Measurements from ENCODE around the gene PLPPR3.
A peak's percentile ranks its signal among the peaks of the same experiment; 100 is the strongest.

The PLPPR3 gene, protein sequence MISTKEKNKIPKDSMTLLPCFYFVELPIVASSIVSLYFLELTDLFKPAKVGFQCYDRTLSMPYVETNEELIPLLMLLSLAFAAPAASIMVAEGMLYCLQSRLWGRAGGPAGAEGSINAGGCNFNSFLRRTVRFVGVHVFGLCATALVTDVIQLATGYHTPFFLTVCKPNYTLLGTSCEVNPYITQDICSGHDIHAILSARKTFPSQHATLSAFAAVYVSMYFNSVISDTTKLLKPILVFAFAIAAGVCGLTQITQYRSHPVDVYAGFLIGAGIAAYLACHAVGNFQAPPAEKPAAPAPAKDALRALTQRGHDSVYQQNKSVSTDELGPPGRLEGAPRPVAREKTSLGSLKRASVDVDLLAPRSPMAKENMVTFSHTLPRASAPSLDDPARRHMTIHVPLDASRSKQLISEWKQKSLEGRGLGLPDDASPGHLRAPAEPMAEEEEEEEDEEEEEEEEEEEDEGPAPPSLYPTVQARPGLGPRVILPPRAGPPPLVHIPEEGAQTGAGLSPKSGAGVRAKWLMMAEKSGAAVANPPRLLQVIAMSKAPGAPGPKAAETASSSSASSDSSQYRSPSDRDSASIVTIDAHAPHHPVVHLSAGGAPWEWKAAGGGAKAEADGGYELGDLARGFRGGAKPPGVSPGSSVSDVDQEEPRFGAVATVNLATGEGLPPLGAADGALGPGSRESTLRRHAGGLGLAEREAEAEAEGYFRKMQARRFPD

DNA sequence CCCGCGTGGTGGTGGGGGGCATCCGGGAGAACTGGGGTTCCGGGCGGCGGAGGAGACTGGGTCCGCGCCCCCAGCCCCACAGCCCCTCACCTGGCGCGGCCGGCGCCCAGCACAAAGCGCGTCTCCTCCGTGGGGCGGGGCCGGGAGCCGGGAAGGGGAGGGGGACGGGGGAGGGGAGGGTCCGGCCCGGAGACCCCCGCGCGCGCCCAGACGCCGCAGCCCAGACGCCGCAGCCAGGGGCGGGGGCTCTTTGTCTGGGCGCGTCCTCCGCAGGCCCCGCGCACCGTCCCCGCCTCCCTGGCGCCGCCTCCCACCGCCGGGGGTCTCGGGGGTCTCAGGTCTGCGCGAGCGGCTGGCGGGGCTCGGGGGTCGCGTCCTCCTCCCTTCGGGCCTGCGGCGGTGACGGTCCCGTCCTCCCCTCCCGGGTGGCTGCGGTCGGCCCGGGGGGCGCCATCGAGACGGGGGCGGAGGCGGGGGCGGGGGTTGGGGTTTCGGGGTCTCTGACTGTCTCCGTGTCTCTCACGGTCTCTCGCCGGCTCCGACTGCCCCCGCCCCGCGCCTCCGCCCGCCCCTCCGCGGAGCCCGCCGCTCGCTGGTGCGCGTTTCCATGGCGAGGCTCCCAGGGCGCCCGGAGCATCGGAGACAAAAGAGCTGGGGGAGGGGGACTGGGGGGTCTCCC is at the start of gene PLPPR3:
PLPPR3 (minus strand) TSS at position 131 of the 679 bp plus-strand sequence. CDS start 396 bp downstream, outside the sequence.
- no peak for DNase-seq

DNA sequence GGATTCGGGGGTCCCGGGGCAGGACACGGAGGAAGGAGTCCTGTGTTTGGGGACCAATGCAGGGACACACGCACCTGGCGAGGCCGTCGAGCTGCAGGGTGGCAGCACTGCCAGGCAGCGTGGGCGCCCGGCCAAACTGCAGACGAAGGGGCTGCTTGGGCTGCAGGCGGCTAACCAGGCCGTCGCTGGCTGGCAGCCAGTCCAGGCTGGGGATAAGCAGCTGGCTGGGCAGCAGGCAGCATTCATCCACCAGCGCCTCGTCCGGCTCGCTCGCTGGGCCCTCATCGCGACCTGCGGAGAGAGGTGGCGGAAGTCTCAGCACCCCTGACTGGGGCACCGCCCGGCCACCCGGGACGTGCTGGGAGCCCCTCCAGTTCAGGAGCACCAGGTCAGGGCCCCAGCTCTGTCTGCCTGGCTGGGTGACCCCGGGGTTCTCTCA is 49.2 kb upstream of the PLPPR3 start:
- DNase-seq = no peak

DNA sequence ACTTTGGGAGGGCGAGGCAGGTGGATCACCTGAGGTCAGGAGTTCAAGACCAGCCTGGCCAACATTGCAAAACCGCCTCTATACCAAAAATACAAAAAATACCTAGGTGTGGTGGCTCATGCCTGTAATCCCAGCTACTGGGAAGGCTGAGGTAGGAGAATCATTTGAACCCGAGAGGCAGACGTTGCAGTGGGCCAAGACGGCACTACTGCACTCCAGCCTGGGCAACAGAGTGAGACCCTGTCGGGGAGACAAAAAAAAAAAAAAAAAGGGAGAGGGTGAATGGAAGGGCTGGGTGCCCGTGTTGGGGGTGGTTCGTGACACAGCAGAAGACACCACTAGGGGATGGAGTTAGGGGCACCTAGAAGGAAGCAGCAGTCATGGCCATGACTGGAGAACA is 48.6 kb upstream of the PLPPR3 start:
- no peak for DNase-seq

DNA sequence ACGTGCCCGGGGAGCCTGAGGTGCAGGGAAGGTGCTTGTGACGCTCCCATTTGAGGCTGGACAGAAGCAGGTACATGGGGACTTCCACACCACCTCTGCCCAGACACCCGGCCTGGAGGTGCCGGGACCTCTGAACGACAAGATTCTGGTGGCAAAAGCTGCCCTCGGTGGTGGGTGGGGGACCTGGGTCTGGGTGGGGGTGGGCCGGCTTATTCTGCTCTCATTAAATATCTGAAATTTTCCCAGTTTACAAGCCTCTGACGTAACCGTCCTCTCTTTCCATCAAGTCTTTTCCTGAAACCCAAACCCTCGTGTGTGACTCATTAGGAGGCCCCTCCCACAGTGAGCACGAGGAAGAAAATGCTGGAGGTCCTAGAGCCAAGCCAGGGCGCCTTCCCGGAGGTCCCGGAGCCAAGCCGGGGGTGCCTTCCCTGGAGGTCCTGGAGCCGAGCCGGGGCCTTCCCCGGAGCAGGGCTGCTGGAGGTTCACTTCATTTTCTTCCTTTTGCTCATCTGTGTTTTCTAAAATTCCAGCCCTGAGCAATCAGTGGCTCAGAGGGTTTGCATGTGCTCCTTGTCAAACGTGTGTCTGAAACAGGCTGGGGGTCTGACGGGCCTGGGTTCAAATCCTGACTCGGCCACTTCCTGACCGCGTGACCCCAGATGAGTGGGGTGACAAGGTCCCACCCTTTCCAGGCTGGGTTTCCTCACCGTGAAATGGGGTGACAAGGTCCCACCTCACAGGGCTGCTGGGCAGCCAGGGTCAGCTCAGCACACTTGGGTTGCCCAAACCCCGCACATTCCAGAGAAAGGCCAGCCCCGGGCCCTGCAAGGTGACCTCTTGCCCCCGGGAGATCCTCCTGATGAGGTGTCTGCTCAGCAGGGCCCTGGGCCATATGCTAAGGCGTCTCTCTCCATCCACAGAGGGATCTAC is 47.8 kb upstream of the PLPPR3 start:
- DNase-seq = no peak

DNA sequence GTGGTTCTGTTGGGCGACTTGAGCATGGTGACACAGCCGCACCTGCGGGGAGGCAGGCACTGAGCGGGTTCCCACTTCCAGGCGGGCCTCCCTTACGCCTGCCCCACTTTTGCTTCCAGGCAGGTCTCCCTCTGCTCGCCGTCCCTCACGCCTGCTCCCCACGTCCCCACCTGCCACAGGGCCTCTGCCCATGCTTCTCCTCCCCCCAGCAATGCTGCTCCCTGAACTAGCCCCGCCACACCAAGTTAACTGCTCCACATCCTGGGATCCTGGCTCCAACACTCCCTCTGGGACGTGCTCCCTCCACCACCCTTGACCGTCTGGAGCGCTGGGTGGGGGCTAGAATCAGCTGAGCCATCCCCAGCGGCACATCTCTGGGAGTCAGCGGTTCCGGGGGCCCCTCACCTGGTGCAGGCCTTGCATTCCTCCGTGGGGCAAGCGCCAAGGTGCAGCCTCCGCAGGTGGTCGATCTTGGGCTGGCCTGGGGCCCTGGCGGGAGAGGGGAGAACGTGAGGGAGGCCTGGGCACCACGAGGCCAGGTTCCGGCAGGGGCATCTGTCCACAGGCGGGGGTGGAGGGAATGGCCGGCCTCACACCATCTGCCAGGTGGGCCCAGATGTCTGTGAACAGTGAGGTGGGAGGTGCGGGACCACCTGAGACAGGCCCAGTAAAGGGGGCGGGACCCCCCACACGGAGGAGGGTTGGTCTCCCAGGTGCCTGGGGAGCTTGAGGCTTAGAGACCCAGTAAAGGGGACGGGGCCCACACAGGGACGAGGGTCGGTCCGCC is 46.9 kb upstream of the PLPPR3 start:
- DNase-seq = no peak

DNA sequence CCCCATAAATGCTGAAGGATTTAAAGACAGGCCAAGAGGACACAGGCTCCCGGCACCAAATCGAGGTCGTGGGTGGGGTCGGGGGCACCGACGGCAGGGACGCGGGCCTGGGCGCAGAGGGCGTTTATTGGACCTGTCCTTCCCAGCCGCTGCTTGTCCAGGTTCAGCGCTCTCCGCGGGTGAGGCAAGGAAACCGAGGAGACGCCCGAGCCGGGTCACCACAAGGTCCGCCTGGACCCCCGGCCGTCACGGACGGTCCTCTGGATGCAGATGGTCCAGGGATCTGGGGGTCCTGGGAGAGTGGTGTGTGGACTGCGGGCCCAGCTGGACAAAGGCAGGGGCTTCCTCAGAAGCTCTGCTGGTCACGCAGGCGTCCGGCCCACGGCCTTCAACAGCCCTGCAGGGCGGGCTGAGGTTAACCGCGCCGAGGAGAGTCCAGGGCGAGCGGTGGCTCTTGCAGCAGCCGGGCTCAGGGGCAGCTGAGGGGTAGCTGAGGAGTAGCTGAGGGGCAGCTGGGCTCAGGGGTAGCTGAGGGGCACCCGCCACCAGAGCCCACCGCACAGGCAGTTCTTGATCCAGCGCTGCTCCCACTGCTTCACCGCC is 46.2 kb upstream of the PLPPR3 start:
- no peak for DNase-seq

DNA sequence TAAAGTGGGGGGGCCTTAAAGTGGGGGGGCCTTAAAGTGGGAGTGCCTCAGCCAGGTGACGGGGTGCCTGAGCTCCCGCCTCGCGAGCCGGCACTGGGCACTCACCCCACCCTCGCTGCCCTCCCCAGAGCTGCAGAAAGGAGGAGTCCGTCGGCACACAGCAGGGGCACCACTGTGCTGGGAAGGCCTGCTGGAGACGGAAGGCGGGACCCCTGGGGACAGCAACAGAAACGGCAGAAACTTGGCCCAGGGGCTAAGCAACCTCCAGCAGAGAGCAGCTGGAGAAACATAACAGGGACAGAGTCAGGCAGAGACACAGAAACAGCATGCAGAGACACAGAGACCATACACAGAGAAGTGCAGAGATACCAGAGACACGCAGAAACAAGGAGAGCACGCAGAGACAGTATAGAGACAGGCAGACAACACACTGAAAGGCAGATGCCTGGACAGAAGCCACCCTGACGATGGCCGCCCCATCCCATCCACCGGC is 45.6 kb upstream of the PLPPR3 start:
- no peak for DNase-seq

DNA sequence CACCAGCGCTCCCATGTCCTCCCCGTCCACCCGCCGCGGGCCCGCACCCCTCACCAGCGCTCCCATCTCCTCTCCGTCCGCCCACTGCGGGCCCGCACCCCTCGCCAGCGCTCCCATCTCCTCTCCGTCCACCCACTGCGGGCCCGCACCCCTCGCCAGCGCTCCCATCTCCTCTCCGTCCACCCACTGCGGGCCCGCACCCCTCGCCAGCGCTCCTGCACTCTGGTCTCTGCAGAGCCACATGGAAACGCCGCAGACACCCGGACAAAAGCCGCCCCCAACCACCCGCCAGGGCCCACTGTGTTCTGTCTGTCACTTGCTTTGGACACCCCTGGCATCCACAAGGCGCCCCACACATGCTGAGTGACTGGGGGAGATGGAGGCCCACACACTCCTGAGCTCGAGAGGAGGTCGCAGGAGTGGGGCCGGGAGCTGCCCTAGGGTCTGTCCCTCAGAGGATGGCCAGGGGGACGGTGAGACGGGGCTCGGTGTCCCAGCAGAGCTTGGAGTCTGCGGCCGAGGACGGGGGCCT is 45.1 kb upstream of the PLPPR3 start:
- no peak for DNase-seq

DNA sequence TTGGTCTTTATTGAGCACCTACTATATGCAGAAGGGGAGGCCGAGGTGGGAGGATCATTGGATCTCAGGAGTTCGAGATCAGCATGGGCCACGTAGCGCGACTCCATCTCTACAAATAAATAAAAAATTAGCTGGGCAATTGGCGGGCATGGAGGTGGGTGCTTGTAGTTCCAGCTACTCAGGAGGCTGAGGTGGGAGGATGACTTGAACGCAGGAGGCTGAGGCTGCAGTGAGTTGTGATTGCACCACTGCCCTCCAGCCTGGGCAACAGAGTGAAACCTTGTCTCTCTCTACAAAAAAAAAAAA is 41.5 kb upstream of the PLPPR3 start:
- no peak for DNase-seq

DNA sequence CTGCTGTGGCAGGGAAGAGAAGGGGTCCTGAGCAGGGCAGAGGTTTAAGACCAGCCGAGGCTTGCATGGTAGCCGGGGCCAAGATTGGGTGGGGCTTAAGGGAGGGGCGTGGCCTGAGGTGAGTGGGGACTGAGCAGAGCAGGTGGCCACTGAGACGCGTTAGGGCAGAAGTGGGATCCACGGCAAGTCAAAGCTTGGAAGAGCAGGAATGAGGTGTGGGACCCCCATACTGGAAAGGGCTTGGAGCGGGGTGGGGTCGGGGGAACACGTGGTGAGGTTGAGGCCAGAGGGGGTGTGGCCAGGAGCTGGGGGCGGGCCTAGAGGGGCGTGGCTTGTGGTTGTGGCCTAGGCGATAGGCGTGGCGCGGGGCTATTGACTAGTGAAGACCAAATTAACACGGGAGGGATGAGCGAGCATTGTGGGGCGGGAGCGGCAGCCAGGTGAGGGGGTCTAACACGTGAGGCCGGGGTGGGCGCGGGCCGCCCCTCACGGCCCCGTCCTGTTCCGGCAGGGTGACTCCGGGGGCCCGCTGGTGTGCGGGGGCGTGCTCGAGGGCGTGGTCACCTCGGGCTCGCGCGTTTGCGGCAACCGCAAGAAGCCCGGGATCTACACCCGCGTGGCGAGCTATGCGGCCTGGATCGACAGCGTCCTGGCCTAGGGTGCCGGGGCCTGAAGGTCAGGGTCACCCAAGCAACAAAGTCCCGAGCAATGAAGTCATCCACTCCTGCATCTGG is 41.0 kb upstream of the PLPPR3 start:
- peak; percentile 43 to 66 (median 64) for DNase-seq

DNA sequence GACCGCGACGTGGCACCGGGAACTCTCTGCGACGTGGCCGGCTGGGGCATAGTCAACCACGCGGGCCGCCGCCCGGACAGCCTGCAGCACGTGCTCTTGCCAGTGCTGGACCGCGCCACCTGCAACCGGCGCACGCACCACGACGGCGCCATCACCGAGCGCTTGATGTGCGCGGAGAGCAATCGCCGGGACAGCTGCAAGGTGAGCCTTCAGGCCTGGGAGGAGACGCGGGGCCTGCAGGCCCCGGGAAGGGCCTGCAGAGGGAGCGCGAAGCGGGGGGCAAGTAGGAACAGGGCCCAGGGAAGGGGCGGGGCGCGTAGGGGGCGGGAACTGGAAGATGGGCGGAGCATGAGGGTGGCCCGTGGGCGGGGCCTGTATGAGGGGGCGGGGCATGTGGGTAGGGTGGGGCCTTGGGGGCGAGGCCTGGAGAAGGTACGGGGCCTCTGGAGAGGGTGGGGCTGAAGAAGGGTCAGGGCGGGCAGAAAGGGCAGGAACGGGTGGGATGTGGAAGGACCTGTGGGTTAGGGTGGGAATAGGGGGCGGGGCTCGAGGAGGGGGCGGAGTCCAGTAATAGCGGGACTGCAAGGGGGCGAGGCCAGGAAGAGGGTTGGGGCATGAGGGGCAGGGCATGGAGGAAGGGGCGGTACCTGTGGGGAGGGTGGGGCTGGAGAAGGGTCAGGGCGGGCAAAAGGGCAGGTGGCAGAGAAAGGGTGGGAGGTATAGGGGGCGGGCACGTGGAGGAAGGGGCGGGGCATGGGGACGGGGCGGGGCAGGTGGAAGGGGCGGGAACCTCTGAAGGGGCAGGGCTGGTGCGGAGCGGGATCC is 40.2 kb upstream of the PLPPR3 start:
- DNase-seq = peak; percentile 28 to 59 (median 43)

DNA sequence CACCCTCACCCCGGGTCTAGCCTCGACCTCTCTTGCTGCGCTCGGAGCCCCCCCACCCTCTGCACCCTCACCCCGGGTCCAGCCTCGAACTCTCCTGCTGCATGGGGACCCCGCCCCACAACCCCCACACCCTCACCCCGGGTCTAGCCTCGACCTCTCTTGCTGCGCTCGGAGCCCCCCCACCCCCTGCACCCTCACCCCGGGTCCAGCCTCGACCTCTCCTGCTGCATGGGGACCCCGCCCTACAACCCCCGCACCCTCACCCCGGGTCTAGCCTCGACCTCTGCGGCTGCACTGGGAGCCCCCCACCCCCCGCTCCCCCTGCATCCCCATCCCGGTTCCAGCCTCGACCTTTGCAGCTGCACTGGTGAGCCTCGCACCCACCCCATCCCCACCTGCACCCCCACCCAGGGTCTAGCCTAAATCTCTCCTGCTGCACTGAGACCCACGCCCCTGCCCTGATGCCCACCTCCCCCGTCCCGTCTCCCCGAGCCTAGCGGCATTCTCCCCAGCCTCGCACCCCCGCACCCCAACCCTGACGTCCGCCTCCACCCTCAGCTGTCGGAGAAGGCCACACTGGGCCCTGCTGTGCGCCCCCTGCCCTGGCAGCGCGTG is 39.5 kb upstream of the PLPPR3 start:
- no peak for DNase-seq

DNA sequence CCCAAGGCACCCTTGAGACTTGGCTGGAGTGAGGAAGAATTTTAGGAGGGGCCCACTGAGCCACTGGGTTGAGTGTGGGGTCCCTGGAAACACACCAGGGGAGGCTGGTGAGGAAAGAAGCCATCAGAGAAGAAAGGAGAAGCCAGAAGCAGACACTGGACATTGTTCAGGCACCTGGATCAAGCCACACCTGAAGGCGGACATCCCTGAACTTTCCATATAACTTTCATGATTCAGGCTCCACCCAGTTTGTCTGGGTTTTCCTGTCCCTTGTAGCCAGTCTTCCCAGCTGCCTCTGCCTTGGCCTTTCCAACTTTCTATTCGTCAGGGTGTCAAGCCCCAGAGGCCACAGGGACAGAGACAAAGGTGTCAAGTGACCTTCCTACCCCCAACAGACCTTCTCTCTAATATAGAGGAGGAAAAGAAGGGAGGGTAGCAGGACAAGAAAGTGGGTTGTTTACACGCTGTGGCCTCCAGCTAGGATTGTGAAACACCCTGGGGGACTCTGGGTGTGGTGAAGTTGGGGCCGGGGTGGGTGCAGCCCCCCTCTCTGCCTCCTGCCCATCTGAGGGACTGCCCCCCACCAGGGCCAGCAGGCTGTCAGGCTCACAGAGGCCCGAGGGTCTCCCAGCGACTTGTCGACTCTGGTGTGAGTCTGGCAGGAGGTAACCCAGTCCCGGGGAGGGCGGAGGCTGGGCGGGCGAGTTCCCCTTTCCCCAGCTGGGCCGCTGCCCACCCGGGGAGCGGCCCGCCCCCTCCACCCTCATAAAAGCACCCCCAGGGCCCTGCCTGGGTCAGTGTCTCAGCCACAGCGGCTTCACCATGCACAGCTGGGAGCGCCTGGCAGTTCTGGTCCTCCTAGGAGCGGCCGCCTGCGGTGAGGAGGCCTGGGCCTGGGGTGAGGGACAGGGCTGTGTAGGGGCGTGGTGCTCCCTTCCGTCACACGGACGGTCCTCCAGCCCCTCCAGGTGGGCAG is 37.4 kb upstream of the PLPPR3 start, which contains the start of gene CFD:
CFD (plus strand) TSS at position 797 of the 976 bp plus-strand sequence; CDS start at position 823, 26 bp downstream.
- DNase-seq = no peak

DNA sequence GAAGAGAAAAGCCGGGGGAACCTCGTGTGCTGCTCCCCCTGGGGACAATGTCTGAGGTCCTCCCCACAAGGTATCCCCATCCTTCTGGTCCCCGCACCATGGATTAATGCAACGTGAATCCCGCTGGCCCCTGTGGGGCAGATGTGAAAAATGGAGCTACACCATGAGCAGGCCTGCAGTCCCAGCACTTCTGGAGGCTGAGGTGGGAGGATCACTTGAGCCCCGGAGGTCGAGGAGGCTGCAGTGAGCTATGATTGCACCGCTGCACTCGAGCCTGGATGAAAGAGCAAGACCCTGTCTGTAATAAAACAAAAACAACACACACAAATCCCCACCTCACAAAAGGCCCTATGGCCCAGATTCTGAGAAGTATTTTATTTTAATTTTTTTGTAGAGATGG is 36.5 kb upstream of the PLPPR3 start:
- no peak for DNase-seq

DNA sequence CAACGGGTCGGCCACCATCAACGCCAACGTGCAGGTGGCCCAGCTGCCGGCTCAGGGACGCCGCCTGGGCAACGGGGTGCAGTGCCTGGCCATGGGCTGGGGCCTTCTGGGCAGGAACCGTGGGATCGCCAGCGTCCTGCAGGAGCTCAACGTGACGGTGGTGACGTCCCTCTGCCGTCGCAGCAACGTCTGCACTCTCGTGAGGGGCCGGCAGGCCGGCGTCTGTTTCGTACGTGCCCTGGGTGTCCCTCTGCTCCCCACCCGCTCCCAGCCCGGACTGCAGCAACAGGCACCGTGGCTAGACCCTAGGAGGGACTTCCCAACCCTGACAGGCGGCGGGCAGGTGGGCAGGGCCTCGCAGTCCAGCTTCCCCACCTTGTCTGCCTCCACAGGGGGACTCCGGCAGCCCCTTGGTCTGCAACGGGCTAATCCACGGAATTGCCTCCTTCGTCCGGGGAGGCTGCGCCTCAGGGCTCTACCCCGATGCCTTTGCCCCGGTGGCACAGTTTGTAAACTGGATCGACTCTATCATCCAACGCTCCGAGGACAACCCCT is 33.9 kb upstream of the PLPPR3 start:
- no peak for DNase-seq

DNA sequence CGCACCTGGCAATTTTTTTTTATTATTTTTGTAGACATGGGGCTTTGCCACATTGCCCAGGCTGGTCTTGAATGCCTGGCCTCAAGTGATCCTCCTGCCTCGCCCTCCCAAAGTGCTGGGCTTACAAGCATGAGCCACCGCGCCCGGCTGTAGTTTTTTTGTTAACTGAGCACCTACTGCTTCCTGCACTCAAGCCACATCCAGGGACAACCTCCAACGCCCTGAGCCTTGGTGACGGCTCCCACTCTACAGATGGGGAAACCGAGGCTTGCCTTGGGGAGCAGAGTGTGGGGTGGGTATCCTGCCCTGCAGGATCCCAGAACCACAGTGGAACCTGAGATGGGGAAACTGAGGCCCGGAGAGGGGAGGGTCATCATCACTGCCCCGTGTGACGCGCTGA is 33.4 kb upstream of the PLPPR3 start:
- no peak for DNase-seq

DNA sequence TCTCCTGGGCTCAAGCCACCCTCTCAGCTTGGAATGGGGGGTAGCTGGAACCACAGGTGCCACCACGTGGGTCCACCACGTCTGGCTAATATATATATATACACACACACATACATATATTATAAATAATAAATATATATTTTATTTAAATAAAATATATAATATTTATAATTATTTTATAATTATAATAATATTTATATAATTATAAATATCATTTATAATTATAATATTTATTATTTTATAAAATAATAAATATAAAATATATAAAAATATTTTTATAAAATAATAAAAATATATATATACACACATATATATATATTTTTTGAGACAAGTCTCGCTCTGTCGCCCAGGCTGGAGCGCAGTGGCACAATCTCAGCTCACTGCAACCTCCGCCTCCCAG is 32.8 kb upstream of the PLPPR3 start:
- DNase-seq = no peak
